HCT116 (cell line): ENCODE results near the gene ADGRG6. TPM values are rescaled to one million over a fixed set of nuclear protein-coding genes. Genes with fewer than 3 reads are reported as not detected.

Experiments used
- ATAC-seq: fragments of 200-7000 bp; cut with Tn5 transposase; 2 replicates; pipeline ENCODE4 v1.9.1; 2020; ENCODE audit warnings: mild to moderate bottlenecking, moderate library complexity
- BruUV-seq: library from RNA; stranded (reverse); fragments of 400-500 nt; replicated peaks from 2 replicates; lab custom pipeline; 2021; lab: Mats Ljungman, UMichigan
- CTCF ChIA-PET: fragments of 300-600 bp; sonication (Branson Sonifier 250); formaldehyde crosslinking; loops from one replicate; lab custom pipeline; 2021; ENCODE audit warnings: antibody characterized with exemption; lab: Charles Lee
- POLR2A ChIA-PET: fragments of 300-600, 350-600 bp; sonication (Branson Sonifier 250); formaldehyde crosslinking; loops from one replicate; lab custom pipeline; 2021; ENCODE audit warnings: antibody characterized with exemption; lab: Charles Lee
- RAD21 ChIA-PET, 2 experiments: fragments of 300-600 bp; sonication (Branson Sonifier 250); formaldehyde crosslinking; loops; one replicate each; lab custom pipeline; 2023; ENCODE audit warnings: low total read pairs in 2 of 2; ENCODE audit not compliant: uncharacterized antibody in 2 of 2, unreplicated experiment in 2 of 2, low non-redundant PET in 1 of 2; lab: Charles Lee
- DNase-seq: peaks from one replicate; pipeline ENCODE4 v3.0.0-alpha.2; 2010; ENCODE audit warnings: low read depth, low spot score
- H2AFZ ChIP-seq: fragments of 200-600 bp; shearing (Covaris generic), sonication (generic); 2 replicates; pipeline ENCODE4 v1.6.1; 2017; ENCODE audit warnings: low read depth, mixed run types, mixed read lengths, antibody characterized with exemption, low read length; ENCODE audit not compliant: poor library complexity, severe bottlenecking
- H3K27ac ChIP-seq: 2 replicates; pipeline ENCODE4 v1.5.1; 2012; ENCODE audit warnings: low read depth, low read length
- H3K27me3 ChIP-seq: fragments of 200-600 bp; sonication (generic); 2 replicates; pipeline ENCODE4 v1.6.1; 2016; ENCODE audit warnings: mixed run types, low read length, mixed read lengths; ENCODE audit not compliant: insufficient read depth
- H3K36me3 ChIP-seq, 2 experiments: fragments of 200-500 bp in 1 of 2; fragments of 200-600 bp in 1 of 2; sonication (Bioruptor generic) in 1 of 2; sonication (generic) in 1 of 2; 2 replicates each; pipeline versions ENCODE4 v1.5.1 to v1.6.1; 2014 to 2016; ENCODE audit warnings: low read length in 2 of 2, inconsistent platforms in 1 of 2, mixed read lengths in 1 of 2, mixed run types in 1 of 2; ENCODE audit not compliant: insufficient read depth in 2 of 2, control insufficient read depth in 1 of 2
- H3K4me1 ChIP-seq, 2 experiments: fragments of 200-600 bp in 1 of 2; sonication (generic) in 1 of 2; 2 replicates each; pipeline versions ENCODE4 v1.5.1 to v1.6.1; 2012 to 2017; ENCODE audit warnings: low read length in 2 of 2, inconsistent platforms in 1 of 2, mild to moderate bottlenecking in 1 of 2, mixed read lengths in 1 of 2, mixed run types in 1 of 2, moderate library complexity in 1 of 2; ENCODE audit not compliant: insufficient read depth in 2 of 2, control insufficient read depth in 1 of 2
- H3K4me2 ChIP-seq: fragments of 200-600 bp; sonication (generic); 2 replicates; pipeline ENCODE4 v1.6.1; 2017; ENCODE audit warnings: mixed run types, low read length, mixed read lengths
- H3K4me3 ChIP-seq, 2 experiments: fragments of 200-600 bp in 1 of 2; sonication (generic) in 1 of 2; replicated peaks in 1 of 2; 2 replicates each; pipeline ENCODE4 v1.5.1; 2011 to 2016; ENCODE audit warnings: low read length in 2 of 2, control low read depth in 1 of 2, low read depth in 1 of 2, mild to moderate bottlenecking in 1 of 2, mixed read lengths in 1 of 2, mixed run types in 1 of 2
- H3K79me2 ChIP-seq: fragments of 200-600 bp; sonication (generic); 2 replicates; pipeline ENCODE4 v1.6.1; 2017; ENCODE audit warnings: mild to moderate bottlenecking, mixed run types, low read length, moderate library complexity, mixed read lengths; ENCODE audit not compliant: insufficient read depth
- H3K9ac ChIP-seq: fragments of 200-600 bp; sonication (generic); 2 replicates; pipeline ENCODE4 v1.6.1; 2016; ENCODE audit warnings: low read length, mixed read lengths
- H3K9me2 ChIP-seq: fragments of 200-600 bp; sonication (generic), shearing (Covaris generic); 2 replicates; pipeline ENCODE4 v1.6.1; 2017; ENCODE audit warnings: mixed run types, mild to moderate bottlenecking, moderate library complexity; ENCODE audit not compliant: insufficient read depth
- H3K9me3 ChIP-seq, 2 experiments: fragments of 200-500 bp in 1 of 2; fragments of 200-600 bp in 1 of 2; sonication (Bioruptor generic) in 1 of 2; sonication (generic) in 1 of 2; 2 replicates each; pipeline ENCODE4 v1.6.1; 2014 to 2017; ENCODE audit warnings: low read length in 2 of 2, mixed read lengths in 2 of 2, inconsistent platforms in 1 of 2, low read depth in 1 of 2, mild to moderate bottlenecking in 1 of 2, mixed run types in 1 of 2, moderate library complexity in 1 of 2; ENCODE audit not compliant: control insufficient read depth in 1 of 2, insufficient read depth in 1 of 2
- H4K20me1 ChIP-seq: fragments of 200-600 bp; sonication (generic), shearing (Covaris generic); 2 replicates; pipeline ENCODE4 v1.6.1; 2017; ENCODE audit warnings: mixed run types, mild to moderate bottlenecking, moderate library complexity; ENCODE audit not compliant: insufficient read depth
- EZH2phosphoT487 ChIP-seq: fragments of 200-600 bp; IDR thresholded peaks from 2 replicates; pipeline ENCODE4 v1.6.1; 2018; ENCODE audit warnings: antibody characterized with exemption, borderline replicate concordance
- FOSL1 ChIP-seq: IDR thresholded peaks from 2 replicates; pipeline ENCODE4 v1.6.1; 2012; ENCODE audit warnings: low read depth
- RAD21 ChIP-seq: IDR thresholded peaks from 2 replicates; pipeline ENCODE4 v1.6.1; 2012; ENCODE audit warnings: low read depth, mild to moderate bottlenecking
- SIN3A ChIP-seq: IDR thresholded peaks from 2 replicates; pipeline ENCODE4 v1.6.1; 2012; ENCODE audit warnings: low read depth
- SRF ChIP-seq: IDR thresholded peaks from 2 replicates; pipeline ENCODE4 v1.6.1; 2012; ENCODE audit warnings: low read depth
- TCF7L2 ChIP-seq: IDR thresholded peaks from 2 replicates; pipeline ENCODE4 v1.7.0; 2011; ENCODE audit warnings: borderline replicate concordance, inconsistent platforms; ENCODE audit not compliant: insufficient read depth, insufficient read length; ENCODE audit errors: extremely low read depth
- ZNF274 ChIP-seq: fragments of 200-500 bp; sonication (Bioruptor generic); IDR thresholded peaks from 2 replicates; pipeline ENCODE4 v1.6.1; 2014; ENCODE audit warnings: mild to moderate bottlenecking, low read depth, low read length, inconsistent platforms
- intact Hi-C: fragments of 100-400 bp; cut with micrococcal nuclease; formaldehyde crosslinking; loops from 2 replicates; pipeline ENCODE4 v1.10.0; 2022
- total RNA-seq: library from RNA; stranded (reverse); gene quantifications from one replicate; pipeline ENCODE4 v1.2.1, GENCODE V29; 2021; ENCODE audit not compliant: unreplicated experiment
- TF ChIP-seq, protein P1 (sequence below): IDR thresholded peaks from 2 replicates; pipeline ENCODE4 v1.6.1; 2012
- TF ChIP-seq, protein P2 (sequence below): IDR thresholded peaks from 2 replicates; pipeline ENCODE4 v1.6.1; 2012; ENCODE audit warnings: low read depth
- TF ChIP-seq, protein P3 (sequence below): IDR thresholded peaks from 2 replicates; pipeline ENCODE4 v1.6.1; 2011; ENCODE audit warnings: mild to moderate bottlenecking, low read length, moderate library complexity; ENCODE audit not compliant: insufficient replicate concordance; ENCODE audit errors: extremely low read depth

Gene ADGRG6
- total RNA-seq, 1 experiment from 2014 or later: 67.9 TPM

DNA sequence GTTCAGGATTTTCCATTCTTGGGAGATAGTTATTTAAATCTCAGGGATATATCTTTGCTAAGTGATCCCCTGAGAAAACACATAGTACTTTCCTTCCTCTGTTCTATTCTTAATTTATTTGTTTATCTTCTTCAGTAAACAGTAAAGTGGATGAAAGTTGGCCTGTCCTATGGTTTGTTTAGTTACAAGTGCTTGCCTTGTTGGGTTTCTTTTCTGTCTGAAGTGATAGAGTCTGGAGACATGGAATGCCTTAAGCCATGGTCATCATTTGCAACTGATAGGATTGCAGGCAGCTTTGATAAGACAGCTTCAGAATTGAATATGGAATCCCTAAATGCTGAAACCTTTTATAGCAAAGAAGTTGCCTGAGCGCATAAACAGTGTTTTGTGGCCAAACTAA, 4.9 kb downstream of the ADGRG6 start:
- CTCF ChIA-PET: no interaction called here
- no peak overlapping the region for H3K9ac ChIP-seq
- TF ChIP-seq FOSL1: no peak
- TF ChIP-seq ZNF274: no peak
- no peak for TF ChIP-seq RAD21
- TF ChIP-seq, protein P1, sequence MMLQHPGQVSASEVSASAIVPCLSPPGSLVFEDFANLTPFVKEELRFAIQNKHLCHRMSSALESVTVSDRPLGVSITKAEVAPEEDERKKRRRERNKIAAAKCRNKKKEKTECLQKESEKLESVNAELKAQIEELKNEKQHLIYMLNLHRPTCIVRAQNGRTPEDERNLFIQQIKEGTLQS: no peak
- no peak for TF ChIP-seq EZH2phosphoT487
- no peak for TF ChIP-seq TCF7L2
- TF ChIP-seq, protein P2, sequence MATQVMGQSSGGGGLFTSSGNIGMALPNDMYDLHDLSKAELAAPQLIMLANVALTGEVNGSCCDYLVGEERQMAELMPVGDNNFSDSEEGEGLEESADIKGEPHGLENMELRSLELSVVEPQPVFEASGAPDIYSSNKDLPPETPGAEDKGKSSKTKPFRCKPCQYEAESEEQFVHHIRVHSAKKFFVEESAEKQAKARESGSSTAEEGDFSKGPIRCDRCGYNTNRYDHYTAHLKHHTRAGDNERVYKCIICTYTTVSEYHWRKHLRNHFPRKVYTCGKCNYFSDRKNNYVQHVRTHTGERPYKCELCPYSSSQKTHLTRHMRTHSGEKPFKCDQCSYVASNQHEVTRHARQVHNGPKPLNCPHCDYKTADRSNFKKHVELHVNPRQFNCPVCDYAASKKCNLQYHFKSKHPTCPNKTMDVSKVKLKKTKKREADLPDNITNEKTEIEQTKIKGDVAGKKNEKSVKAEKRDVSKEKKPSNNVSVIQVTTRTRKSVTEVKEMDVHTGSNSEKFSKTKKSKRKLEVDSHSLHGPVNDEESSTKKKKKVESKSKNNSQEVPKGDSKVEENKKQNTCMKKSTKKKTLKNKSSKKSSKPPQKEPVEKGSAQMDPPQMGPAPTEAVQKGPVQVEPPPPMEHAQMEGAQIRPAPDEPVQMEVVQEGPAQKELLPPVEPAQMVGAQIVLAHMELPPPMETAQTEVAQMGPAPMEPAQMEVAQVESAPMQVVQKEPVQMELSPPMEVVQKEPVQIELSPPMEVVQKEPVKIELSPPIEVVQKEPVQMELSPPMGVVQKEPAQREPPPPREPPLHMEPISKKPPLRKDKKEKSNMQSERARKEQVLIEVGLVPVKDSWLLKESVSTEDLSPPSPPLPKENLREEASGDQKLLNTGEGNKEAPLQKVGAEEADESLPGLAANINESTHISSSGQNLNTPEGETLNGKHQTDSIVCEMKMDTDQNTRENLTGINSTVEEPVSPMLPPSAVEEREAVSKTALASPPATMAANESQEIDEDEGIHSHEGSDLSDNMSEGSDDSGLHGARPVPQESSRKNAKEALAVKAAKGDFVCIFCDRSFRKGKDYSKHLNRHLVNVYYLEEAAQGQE: no peak
- no peak for TF ChIP-seq SIN3A
- no peak for TF ChIP-seq SRF
- TF ChIP-seq, protein P3, sequence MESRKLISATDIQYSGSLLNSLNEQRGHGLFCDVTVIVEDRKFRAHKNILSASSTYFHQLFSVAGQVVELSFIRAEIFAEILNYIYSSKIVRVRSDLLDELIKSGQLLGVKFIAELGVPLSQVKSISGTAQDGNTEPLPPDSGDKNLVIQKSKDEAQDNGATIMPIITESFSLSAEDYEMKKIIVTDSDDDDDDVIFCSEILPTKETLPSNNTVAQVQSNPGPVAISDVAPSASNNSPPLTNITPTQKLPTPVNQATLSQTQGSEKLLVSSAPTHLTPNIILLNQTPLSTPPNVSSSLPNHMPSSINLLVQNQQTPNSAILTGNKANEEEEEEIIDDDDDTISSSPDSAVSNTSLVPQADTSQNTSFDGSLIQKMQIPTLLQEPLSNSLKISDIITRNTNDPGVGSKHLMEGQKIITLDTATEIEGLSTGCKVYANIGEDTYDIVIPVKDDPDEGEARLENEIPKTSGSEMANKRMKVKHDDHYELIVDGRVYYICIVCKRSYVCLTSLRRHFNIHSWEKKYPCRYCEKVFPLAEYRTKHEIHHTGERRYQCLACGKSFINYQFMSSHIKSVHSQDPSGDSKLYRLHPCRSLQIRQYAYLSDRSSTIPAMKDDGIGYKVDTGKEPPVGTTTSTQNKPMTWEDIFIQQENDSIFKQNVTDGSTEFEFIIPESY: no peak
- TF ChIP-seq, all 23 proteins: peak for 0
- Histone ChIP-seq H3K4me2 (no peak overlapping the region), H3K27ac (no peak overlapping the region), H3K4me3 (no peak overlapping the region), H3K4me1 (peaks cover 11 to 26% of the 10 kb centered on the region in 2 experiments; a peak in 3 of 4 replicates), H3K9me2 (no peaks in the 10 kb centered on the region), H4K20me1 (no peaks in the 10 kb centered on the region), H3K36me3 (peaks cover 2 to 6% of the 10 kb centered on the region in 2 experiments; a peak in 3 of 4 replicates), H3K9me3 (no peaks in the 10 kb centered on the region), H3K27me3 (no peaks in the 10 kb centered on the region), H2AFZ (no peak overlapping the region), H3K79me2 (peaks cover 93% of the 10 kb centered on the region)
- DNase-seq (no peak), ATAC-seq (no peak)
- intact Hi-C loops: no loop called here
- ChIA-PET POLR2A (no interaction called here), RAD21 (no interaction called here)
- BruUV-seq: no TSS peak
